Liver (tissue), 9 donors: Measurements from ENCODE around the gene SLC35F4. TPM values are rescaled to one million over a fixed set of nuclear protein-coding genes. Genes with fewer than 3 reads are reported as not detected.

Experiments
- DNase-seq: peaks from one replicate; pipeline ENCODE4 v3.0.0-alpha.2; 2017; ENCODE audit warnings: low spot score
- H3K27ac ChIP-seq, 2 donors: one replicate each; pipeline ENCODE4 v1.7.0; 2013; ENCODE audit warnings: inconsistent platforms in 2 of 2, low read length in 2 of 2, control low read depth in 1 of 2, low read depth in 1 of 2, mild to moderate bottlenecking in 1 of 2
- H3K27me3 ChIP-seq, 4 donors: one replicate each; pipeline versions ENCODE4 v1.6.1 to v1.7.0; 2013; ENCODE audit warnings: low read length in 3 of 4, inconsistent platforms in 1 of 4, mild to moderate bottlenecking in 1 of 4, moderate library complexity in 1 of 4; ENCODE audit not compliant: control insufficient read depth in 4 of 4, insufficient read depth in 4 of 4
- H3K36me3 ChIP-seq, 4 donors: one replicate each; pipeline versions ENCODE4 v1.6.1 to v1.7.0; 2013; ENCODE audit warnings: low read length in 3 of 4, mild to moderate bottlenecking in 3 of 4, low read depth in 1 of 4, moderate library complexity in 1 of 4; ENCODE audit not compliant: control insufficient read depth in 4 of 4, insufficient read depth in 3 of 4
- H3K4me1 ChIP-seq, 4 donors: one replicate each; pipeline versions ENCODE4 v1.6.1 to v1.7.0; 2013; ENCODE audit warnings: low read length in 3 of 4, mild to moderate bottlenecking in 3 of 4, moderate library complexity in 1 of 4; ENCODE audit not compliant: control insufficient read depth in 4 of 4, insufficient read depth in 4 of 4
- H3K4me3 ChIP-seq, 3 donors: one replicate each; pipeline versions ENCODE4 v1.6.1 to v1.7.0; 2013; ENCODE audit warnings: low read length in 3 of 3, control low read depth in 1 of 3, low read depth in 1 of 3, mild to moderate bottlenecking in 1 of 3
- H3K9ac ChIP-seq, 2 donors: one replicate each; pipeline ENCODE4 v1.7.0; 2013; ENCODE audit warnings: low read length in 2 of 2, mild to moderate bottlenecking in 2 of 2, moderate library complexity in 2 of 2, control low read depth in 1 of 2, low read depth in 1 of 2
- H3K9me3 ChIP-seq, 4 donors: one replicate each; pipeline versions ENCODE4 v1.6.1 to v1.7.0; 2013; ENCODE audit warnings: low read length in 3 of 4; ENCODE audit not compliant: control insufficient read depth in 4 of 4
- ATF3 ChIP-seq: IDR thresholded peaks from 2 replicates; pipeline ENCODE4 v1.6.1; 2016; ENCODE audit warnings: antibody characterized with exemption
- CTCF ChIP-seq: fragments of 150-350 bp; IDR thresholded peaks from 2 replicates; pipeline ENCODE4 v1.5.1; 2017; ENCODE audit warnings: improper control_type of control experiment, low read depth, low read length; ENCODE audit not compliant: missing input control
- EGR1 ChIP-seq, 2 donors: IDR thresholded peaks; 2 replicates each; pipeline ENCODE4 v1.6.1; 2016 to 2018; ENCODE audit warnings: antibody characterized with exemption in 2 of 2, low read depth in 2 of 2
- FOXA1 ChIP-seq: IDR thresholded peaks from 2 replicates; pipeline ENCODE4 v1.6.1; 2016; ENCODE audit warnings: antibody characterized with exemption
- FOXA2 ChIP-seq: IDR thresholded peaks from 2 replicates; pipeline ENCODE4 v1.6.1; 2016; ENCODE audit warnings: antibody characterized with exemption
- GABPA ChIP-seq, 2 donors: IDR thresholded peaks in 1 of 2; conservative IDR thresholded peaks in 1 of 2; 2 replicates each; pipeline ENCODE4 v1.6.1; 2016; ENCODE audit warnings: antibody characterized with exemption in 2 of 2, mild to moderate bottlenecking in 1 of 2, moderate library complexity in 1 of 2
- HNF4A ChIP-seq, 2 donors: conservative IDR thresholded peaks; 2 replicates each; pipeline ENCODE4 v1.6.1; 2016; ENCODE audit warnings: antibody characterized with exemption in 2 of 2, mild to moderate bottlenecking in 2 of 2
- HNF4G ChIP-seq: IDR thresholded peaks from 2 replicates; pipeline ENCODE4 v1.6.1; 2016; ENCODE audit warnings: antibody characterized with exemption
- JUND ChIP-seq, 2 donors: IDR thresholded peaks; 2 replicates each; pipeline ENCODE4 v1.6.1; 2016; ENCODE audit warnings: antibody characterized with exemption in 2 of 2
- MAX ChIP-seq: IDR thresholded peaks from 2 replicates; pipeline ENCODE4 v1.6.1; 2016; ENCODE audit warnings: antibody characterized with exemption
- NR2F2 ChIP-seq: IDR thresholded peaks from 2 replicates; pipeline ENCODE4 v1.6.1; 2016; ENCODE audit warnings: antibody characterized with exemption
- RAD21 ChIP-seq, 2 donors: IDR thresholded peaks; 2 replicates each; pipeline ENCODE4 v1.6.1; 2016; ENCODE audit warnings: antibody characterized with exemption in 2 of 2, mild to moderate bottlenecking in 2 of 2
- RXRA ChIP-seq, 2 donors: IDR thresholded peaks; 2 replicates each; pipeline ENCODE4 v1.6.1; 2017 to 2018; ENCODE audit warnings: antibody characterized with exemption in 2 of 2, mild to moderate bottlenecking in 1 of 2
- SP1 ChIP-seq: IDR thresholded peaks from 2 replicates; pipeline ENCODE4 v1.6.1; 2018; ENCODE audit warnings: antibody characterized with exemption, mild to moderate bottlenecking
- TAF1 ChIP-seq: conservative IDR thresholded peaks from 2 replicates; pipeline ENCODE4 v1.6.1; 2016; ENCODE audit warnings: antibody characterized with exemption, mild to moderate bottlenecking
- YY1 ChIP-seq: IDR thresholded peaks from 2 replicates; pipeline ENCODE4 v1.6.1; 2016; ENCODE audit warnings: antibody characterized with exemption, mild to moderate bottlenecking
- WGBS: extraction: QIAGEN DNeasy Blood & Tissue Kit; methylation state at CpG from one replicate; pipeline ENCODE4 v1.1.7; 2013; 5-methylcytosine and 5-hydroxymethylcytosine counted together
- polyA plus RNA-seq, 2 donors: library from polyadenylated mRNA; stranded (reverse) in 1 of 2; unstranded in 1 of 2; fragments of 200-250 nt in 1 of 2; fragments of >200 nt in 1 of 2; fragmentation: Nextera tagmentation in 1 of 2; extraction: Ambion mirVana in 1 of 2; gene quantifications; one replicate each; pipeline versions ENCODE4 v1.2.1 to v1.2.3, GENCODE V29; 2013 to 2015
- total RNA-seq, 2 donors: library from RNA; depleted of rRNA; stranded (reverse); fragments of >200 nt; gene quantifications; one replicate each; pipeline ENCODE4 v1.2.3, GENCODE V29; 2014
- TF ChIP-seq, protein P1 (sequence below): IDR thresholded peaks from 2 replicates; pipeline ENCODE4 v1.6.1; 2016; ENCODE audit warnings: antibody characterized with exemption
- TF ChIP-seq, protein P2 (sequence below): IDR thresholded peaks from 2 replicates; pipeline ENCODE4 v1.6.1; 2016; ENCODE audit warnings: antibody characterized with exemption, mild to moderate bottlenecking
- donor health status: healthy.
- donor health status: healthy.
- donor health status: healthy.
- donor health status: healthy.
- donor health status: healthy.

The SLC35F4 gene
- total and polyA plus RNA-seq, 4 donors, result not detected

GRCh38 chr14:57823015-57823660 is 42.8 kb downstream of the SLC35F4 start:
- no peak for TF ChIP-seq TAF1
- no peak for TF ChIP-seq RAD21 (IDR thresholded peaks at IDR 0.05)
- TF ChIP-seq, protein P1, sequence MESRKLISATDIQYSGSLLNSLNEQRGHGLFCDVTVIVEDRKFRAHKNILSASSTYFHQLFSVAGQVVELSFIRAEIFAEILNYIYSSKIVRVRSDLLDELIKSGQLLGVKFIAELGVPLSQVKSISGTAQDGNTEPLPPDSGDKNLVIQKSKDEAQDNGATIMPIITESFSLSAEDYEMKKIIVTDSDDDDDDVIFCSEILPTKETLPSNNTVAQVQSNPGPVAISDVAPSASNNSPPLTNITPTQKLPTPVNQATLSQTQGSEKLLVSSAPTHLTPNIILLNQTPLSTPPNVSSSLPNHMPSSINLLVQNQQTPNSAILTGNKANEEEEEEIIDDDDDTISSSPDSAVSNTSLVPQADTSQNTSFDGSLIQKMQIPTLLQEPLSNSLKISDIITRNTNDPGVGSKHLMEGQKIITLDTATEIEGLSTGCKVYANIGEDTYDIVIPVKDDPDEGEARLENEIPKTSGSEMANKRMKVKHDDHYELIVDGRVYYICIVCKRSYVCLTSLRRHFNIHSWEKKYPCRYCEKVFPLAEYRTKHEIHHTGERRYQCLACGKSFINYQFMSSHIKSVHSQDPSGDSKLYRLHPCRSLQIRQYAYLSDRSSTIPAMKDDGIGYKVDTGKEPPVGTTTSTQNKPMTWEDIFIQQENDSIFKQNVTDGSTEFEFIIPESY, result no peak
- TF ChIP-seq HNF4A (conservative IDR thresholded peaks at IDR 0.05), result no peak
- no peak for TF ChIP-seq HNF4G
- TF ChIP-seq, protein P2, sequence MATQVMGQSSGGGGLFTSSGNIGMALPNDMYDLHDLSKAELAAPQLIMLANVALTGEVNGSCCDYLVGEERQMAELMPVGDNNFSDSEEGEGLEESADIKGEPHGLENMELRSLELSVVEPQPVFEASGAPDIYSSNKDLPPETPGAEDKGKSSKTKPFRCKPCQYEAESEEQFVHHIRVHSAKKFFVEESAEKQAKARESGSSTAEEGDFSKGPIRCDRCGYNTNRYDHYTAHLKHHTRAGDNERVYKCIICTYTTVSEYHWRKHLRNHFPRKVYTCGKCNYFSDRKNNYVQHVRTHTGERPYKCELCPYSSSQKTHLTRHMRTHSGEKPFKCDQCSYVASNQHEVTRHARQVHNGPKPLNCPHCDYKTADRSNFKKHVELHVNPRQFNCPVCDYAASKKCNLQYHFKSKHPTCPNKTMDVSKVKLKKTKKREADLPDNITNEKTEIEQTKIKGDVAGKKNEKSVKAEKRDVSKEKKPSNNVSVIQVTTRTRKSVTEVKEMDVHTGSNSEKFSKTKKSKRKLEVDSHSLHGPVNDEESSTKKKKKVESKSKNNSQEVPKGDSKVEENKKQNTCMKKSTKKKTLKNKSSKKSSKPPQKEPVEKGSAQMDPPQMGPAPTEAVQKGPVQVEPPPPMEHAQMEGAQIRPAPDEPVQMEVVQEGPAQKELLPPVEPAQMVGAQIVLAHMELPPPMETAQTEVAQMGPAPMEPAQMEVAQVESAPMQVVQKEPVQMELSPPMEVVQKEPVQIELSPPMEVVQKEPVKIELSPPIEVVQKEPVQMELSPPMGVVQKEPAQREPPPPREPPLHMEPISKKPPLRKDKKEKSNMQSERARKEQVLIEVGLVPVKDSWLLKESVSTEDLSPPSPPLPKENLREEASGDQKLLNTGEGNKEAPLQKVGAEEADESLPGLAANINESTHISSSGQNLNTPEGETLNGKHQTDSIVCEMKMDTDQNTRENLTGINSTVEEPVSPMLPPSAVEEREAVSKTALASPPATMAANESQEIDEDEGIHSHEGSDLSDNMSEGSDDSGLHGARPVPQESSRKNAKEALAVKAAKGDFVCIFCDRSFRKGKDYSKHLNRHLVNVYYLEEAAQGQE, result no peak
- TF ChIP-seq EGR1 (IDR thresholded peaks at IDR 0.05; ENCODE audit: low read depth in 2 of 2), result no peak
- no peak for TF ChIP-seq CTCF
- no peak for TF ChIP-seq YY1
- TF ChIP-seq RXRA (IDR thresholded peaks at IDR 0.05), result no peak
- no peak for TF ChIP-seq JUND (IDR thresholded peaks at IDR 0.05)
- TF ChIP-seq FOXA2, result no peak
- no peak for TF ChIP-seq FOXA1
- TF ChIP-seq NR2F2, result no peak
- no peak for TF ChIP-seq MAX
- WGBS, result 75% methylated on average over 4 of the region's 4 CpGs
- Histone ChIP-seq H3K27ac (no peak overlapping the region), H3K4me3 (no peak overlapping the region), H3K9ac (no peak overlapping the region), H3K9me3 (no peaks in the 10 kb centered on the region), H3K4me1 (no peaks in the 10 kb centered on the region), H3K27me3 (peaks cover 0 to 2% (median 0%) of the 10 kb centered on the region in 4 donors), H3K36me3 (no peaks in the 10 kb centered on the region)
- no peak for DNase-seq

GRCh38 chr14:57822081-57822480 is 43.8 kb downstream of the SLC35F4 start:
- Histone ChIP-seq H3K9me3 (no peaks in the 10 kb centered on the region), H3K4me3 (no peak overlapping the region), H3K27ac (no peak overlapping the region), H3K27me3 (peaks cover 0 to 2% (median 0%) of the 10 kb centered on the region in 4 donors), H3K9ac (no peak overlapping the region), H3K4me1 (no peaks in the 10 kb centered on the region), H3K36me3 (no peaks in the 10 kb centered on the region)
- no peak for DNase-seq
- TF ChIP-seq NR2F2 (no peak), FOXA2 (no peak), SP1 (no peak), ATF3 (no peak), EGR1 (IDR thresholded peaks at IDR 0.05; ENCODE audit: low read depth in 2 of 2) (no peak), GABPA (IDR thresholded peaks at IDR 0.05 in 1 of 2, conservative IDR thresholded peaks at IDR 0.05 in 1 of 2) (no peak), HNF4G (no peak), HNF4A (conservative IDR thresholded peaks at IDR 0.05) (no peak)
- TF ChIP-seq, protein P1, result no peak
- TF ChIP-seq, protein P2, result no peak
